Natural killer cell (primary cell): Measurements from ENCODE around the gene EXTL2. TPM values are rescaled to one million over a fixed set of nuclear protein-coding genes. Genes with fewer than 3 reads are reported as not detected.

Experiments used
- ATAC-seq, 3 donors: fragments of 150-1000 bp in 2 of 3; fragments of 200-7000 bp in 1 of 3; cut with Tn5 transposase; 1 replicate in 1 of 3; 2 replicates in 2 of 3; pipeline ENCODE4 v1.10.0; 2021; ENCODE audit warnings: mild to moderate bottlenecking in 2 of 3, moderate library complexity in 2 of 3
- DNase-seq, 2 donors: peaks; one replicate each; pipeline versions ENCODE4 v3.0.0 to v3.0.0-alpha.2; 2013 to 2021; ENCODE audit warnings: mixed read lengths in 1 of 2
- H3K27ac ChIP-seq: one replicate; pipeline ENCODE4 v1.5.1; 2013; ENCODE audit warnings: mild to moderate bottlenecking, low read length
- H3K27me3 ChIP-seq: one replicate; pipeline ENCODE4 v1.6.1; 2013; ENCODE audit warnings: low read length; ENCODE audit not compliant: control insufficient read depth, insufficient read depth
- H3K36me3 ChIP-seq: one replicate; pipeline ENCODE4 v1.6.1; 2013; ENCODE audit warnings: low read length; ENCODE audit not compliant: control insufficient read depth, insufficient read depth
- H3K4me1 ChIP-seq: one replicate; pipeline ENCODE4 v1.6.1; 2013; ENCODE audit warnings: low read length; ENCODE audit not compliant: control insufficient read depth, insufficient read depth
- H3K4me3 ChIP-seq: one replicate; pipeline ENCODE4 v1.5.1; 2013; ENCODE audit warnings: low read length
- H3K9me3 ChIP-seq: one replicate; pipeline ENCODE4 v1.6.1; 2013; ENCODE audit warnings: low read length; ENCODE audit not compliant: control insufficient read depth, insufficient read depth
- H3K27ac Mint-ChIP-seq, 2 donors: one replicate each; pipeline ENCODE4 v1.8.0; 2022; ENCODE audit warnings: mild to moderate bottlenecking in 2 of 2, mixed read lengths in 2 of 2, moderate library complexity in 1 of 2
- H3K27me3 Mint-ChIP-seq, 2 donors: one replicate each; pipeline ENCODE4 v1.8.0; 2022; ENCODE audit warnings: low read depth in 2 of 2, mixed read lengths in 2 of 2
- H3K36me3 Mint-ChIP-seq: one replicate; pipeline ENCODE4 v1.8.0; 2022; ENCODE audit warnings: mixed read lengths
- H3K4me1 Mint-ChIP-seq, 2 donors: one replicate each; pipeline ENCODE4 v1.8.0; 2022; ENCODE audit warnings: mixed read lengths in 2 of 2
- H3K4me3 Mint-ChIP-seq: one replicate; pipeline ENCODE4 v1.8.0; 2022; ENCODE audit warnings: mild to moderate bottlenecking, moderate library complexity, mixed read lengths
- H3K9me3 Mint-ChIP-seq, 2 donors: one replicate each; pipeline ENCODE4 v1.8.0; 2022; ENCODE audit warnings: mixed read lengths in 2 of 2
- WGBS: methylation state at CpG from one replicate; pipeline ENCODE4 v1.1.7; 2013; ENCODE audit warnings: missing lambda C conversion rate; ENCODE audit not compliant: insufficient coverage; 5-methylcytosine and 5-hydroxymethylcytosine counted together
- intact Hi-C: fragments of 100-400 bp; cut with micrococcal nuclease; formaldehyde crosslinking; loops from one replicate; pipeline ENCODE4 v1.14.2; 2022
- total RNA-seq, 4 donors: library from RNA; stranded (reverse); fragments of 120-200 nt in 1 of 4; gene quantifications; one replicate each; pipeline versions ENCODE4 v1.2.3 to v1.2.4, GENCODE V29; 2013 to 2022
- TF ChIP-seq, protein P1 (sequence below): fragments of 200-600 bp; IDR thresholded peaks from one replicate; pipeline ENCODE4 v1.8.0; 2022; ENCODE audit warnings: antibody characterized with exemption

The EXTL2 gene, protein sequence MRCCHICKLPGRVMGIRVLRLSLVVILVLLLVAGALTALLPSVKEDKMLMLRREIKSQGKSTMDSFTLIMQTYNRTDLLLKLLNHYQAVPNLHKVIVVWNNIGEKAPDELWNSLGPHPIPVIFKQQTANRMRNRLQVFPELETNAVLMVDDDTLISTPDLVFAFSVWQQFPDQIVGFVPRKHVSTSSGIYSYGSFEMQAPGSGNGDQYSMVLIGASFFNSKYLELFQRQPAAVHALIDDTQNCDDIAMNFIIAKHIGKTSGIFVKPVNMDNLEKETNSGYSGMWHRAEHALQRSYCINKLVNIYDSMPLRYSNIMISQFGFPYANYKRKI
- total RNA-seq = 1 to 10 TPM; 3.5 to 5.8 (median 3.9) TPM
- total RNA-seq (2013) = 8.6 TPM

- peaks cover 8% of the 10 kb centered on the region for H3K4me1 ChIP-seq
- peaks cover 18% of the 10 kb centered on the region for H3K36me3 ChIP-seq
- peaks cover 4% of the 10 kb centered on the region for H3K9me3 ChIP-seq
- under 1% methylated on average over 47 of the region's 47 CpGs for WGBS
- intact Hi-C loops = loop anchor here (5.0 to 10.0 kb wide), 2 partner anchors 132 to 860 kb away; partner anchors contain the start of gene DPH5
- ATAC-seq = peak in 2 of 3 donors; percentile 7 to 17
- Mint-ChIP-seq H3K4me3 (peak within 1 kb of the TSS; percentile 99), H3K9me3 (peaks cover 0 to 6% of the 10 kb centered on the region in 2 donors), H3K36me3 (peaks cover 6% of the 10 kb centered on the region), H3K4me1 (peaks cover 39 to 46% of the 10 kb centered on the region in 2 donors), H3K27ac (peak within 1 kb of the TSS; percentile 100), H3K27me3 (no peaks in the 10 kb centered on the region)
- H3K27me3 ChIP-seq = no peaks in the 10 kb centered on the region
- DNase-seq = peak; percentile 39 to 77
- H3K4me3 ChIP-seq = peak within 1 kb of the TSS; percentile 97
- TF ChIP-seq, protein P1, sequence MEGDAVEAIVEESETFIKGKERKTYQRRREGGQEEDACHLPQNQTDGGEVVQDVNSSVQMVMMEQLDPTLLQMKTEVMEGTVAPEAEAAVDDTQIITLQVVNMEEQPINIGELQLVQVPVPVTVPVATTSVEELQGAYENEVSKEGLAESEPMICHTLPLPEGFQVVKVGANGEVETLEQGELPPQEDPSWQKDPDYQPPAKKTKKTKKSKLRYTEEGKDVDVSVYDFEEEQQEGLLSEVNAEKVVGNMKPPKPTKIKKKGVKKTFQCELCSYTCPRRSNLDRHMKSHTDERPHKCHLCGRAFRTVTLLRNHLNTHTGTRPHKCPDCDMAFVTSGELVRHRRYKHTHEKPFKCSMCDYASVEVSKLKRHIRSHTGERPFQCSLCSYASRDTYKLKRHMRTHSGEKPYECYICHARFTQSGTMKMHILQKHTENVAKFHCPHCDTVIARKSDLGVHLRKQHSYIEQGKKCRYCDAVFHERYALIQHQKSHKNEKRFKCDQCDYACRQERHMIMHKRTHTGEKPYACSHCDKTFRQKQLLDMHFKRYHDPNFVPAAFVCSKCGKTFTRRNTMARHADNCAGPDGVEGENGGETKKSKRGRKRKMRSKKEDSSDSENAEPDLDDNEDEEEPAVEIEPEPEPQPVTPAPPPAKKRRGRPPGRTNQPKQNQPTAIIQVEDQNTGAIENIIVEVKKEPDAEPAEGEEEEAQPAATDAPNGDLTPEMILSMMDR = no peak
- peak within 1 kb of the TSS; percentile 99 for H3K27ac ChIP-seq
Measured at GRCh38 chr1:100894603-100895539, at the start of gene EXTL2. EXTL2 (minus strand) TSS chr1:100894842; CDS start chr1:100888757, 6,085 bp downstream.

GRCh38 chr1:100943533-100943932 lies 48.9 kb upstream of the EXTL2 start:
- Mint-ChIP-seq H3K4me1 (peaks cover 51 to 59% of the 10 kb centered on the region in 2 donors), H3K27me3 (no peaks in the 10 kb centered on the region), H3K9me3 (peaks cover 9 to 15% of the 10 kb centered on the region in 2 donors), H3K27ac (peak overlapping the region; percentile 88 to 89), H3K4me3 (no peak overlapping the region), H3K36me3 (peaks cover 47% of the 10 kb centered on the region)
- Histone ChIP-seq H3K27me3 (no peaks in the 10 kb centered on the region), H3K27ac (no peak overlapping the region), H3K36me3 (peaks cover 5% of the 10 kb centered on the region), H3K4me1 (peaks cover 22% of the 10 kb centered on the region), H3K4me3 (no peak overlapping the region), H3K9me3 (peaks cover 3% of the 10 kb centered on the region)
- TF ChIP-seq, protein P1 = no peak
- intact Hi-C loops = no loop called here
- 100% methylated on average over 1 of the region's 1 CpG for WGBS
- no peak for DNase-seq
- no peak for ATAC-seq

GRCh38 chr1:100942304-100943046 lies 47.8 kb upstream of the EXTL2 start:
- Histone ChIP-seq H3K4me3 (no peak overlapping the region), H3K27me3 (no peaks in the 10 kb centered on the region), H3K9me3 (no peaks in the 10 kb centered on the region), H3K4me1 (peaks cover 18% of the 10 kb centered on the region), H3K27ac (peak overlapping the region; percentile 5), H3K36me3 (peaks cover 13% of the 10 kb centered on the region)
- intact Hi-C loops = no loop called here
- H3K4me3 Mint-ChIP-seq = peak overlapping the region; percentile 82
- peak overlapping the region; percentile 88 to 89 for H3K27ac Mint-ChIP-seq
- TF ChIP-seq, protein P1 = no peak
- H3K4me1 Mint-ChIP-seq = peaks cover 46 to 48% of the 10 kb centered on the region in 2 donors
- DNase-seq (peak in 1 of 2 donors; percentile 29), ATAC-seq (peak; percentile 50 to 76 (median 75))
- no peaks in the 10 kb centered on the region for H3K27me3 Mint-ChIP-seq
- H3K9me3 Mint-ChIP-seq = peaks cover 6 to 12% of the 10 kb centered on the region in 2 donors
- peaks cover 42% of the 10 kb centered on the region for H3K36me3 Mint-ChIP-seq
- 56% methylated on average over 2 of the region's 2 CpGs for WGBS
